ENCODE data around the gene C1GALT1.
"Not testable (repeated sequence)": the region's sequence is repeated elsewhere in the genome, so short reads cannot be mapped to it uniquely, and the experiment has no call there.

Gene C1GALT1

GRCh38 chr7:7236041-7236440 is 53.7 kb downstream of the C1GALT1 start:
- no peak for TF ChIP-seq CTCF (IDR thresholded peaks at IDR 0.05; ENCODE audit: low read depth, low read length, missing control alignments)
- no peak overlapping the region for H3K4me3 ChIP-seq (replicated peaks; ENCODE audit: low read depth, low read length)
- no peak for DNase-seq (ENCODE audit: extremely low read depth, low read depth)

- DNase-seq (ENCODE audit: extremely low read depth, low read depth): no peak
- H3K4me3 ChIP-seq (replicated peaks; ENCODE audit: low read depth, low read length): no peak overlapping the region
- no peak for TF ChIP-seq CTCF (IDR thresholded peaks at IDR 0.05; ENCODE audit: low read depth, low read length, missing control alignments)
Observed at GRCh38 chr7:7237201-7237977, 55.0 kb downstream of the C1GALT1 start.

GRCh38 chr7:7237978-7238267 is 55.6 kb downstream of the C1GALT1 start:
- TF ChIP-seq CTCF (IDR thresholded peaks at IDR 0.05; ENCODE audit: low read depth, low read length, missing control alignments): no peak
- DNase-seq (ENCODE audit: extremely low read depth, low read depth): no peak
- no peak overlapping the region for H3K4me3 ChIP-seq (replicated peaks; ENCODE audit: low read depth, low read length)

- no peak overlapping the region for H3K4me3 ChIP-seq (replicated peaks; ENCODE audit: low read depth, low read length)
- no peak for DNase-seq (ENCODE audit: extremely low read depth, low read depth)
- TF ChIP-seq CTCF (IDR thresholded peaks at IDR 0.05; ENCODE audit: low read depth, low read length, missing control alignments): no peak
Observed at GRCh38 chr7:7239346-7239745, 57.0 kb downstream of the C1GALT1 start.

GRCh38 chr7:7242899-7243298 is 60.6 kb downstream of the C1GALT1 start:
- TF ChIP-seq CTCF (IDR thresholded peaks at IDR 0.05; ENCODE audit: low read depth, low read length, missing control alignments): no peak

GRCh38 chr7:7245233-7245632 is 62.9 kb downstream of the C1GALT1 start:
- H3K4me3 ChIP-seq (replicated peaks; ENCODE audit: low read depth, low read length); DNase-seq (ENCODE audit: extremely low read depth, low read depth): not testable (repeated sequence)

More at GRCh38 chr7:7242899-7243298, 60.6 kb downstream of the C1GALT1 start:
- DNase-seq (ENCODE audit: extremely low read depth, low read depth): no peak
- H3K4me3 ChIP-seq (replicated peaks; ENCODE audit: low read depth, low read length): no peak overlapping the region

- TF ChIP-seq CTCF (IDR thresholded peaks at IDR 0.05; ENCODE audit: low read depth, low read length, missing control alignments): no peak
- no peak for DNase-seq (ENCODE audit: extremely low read depth, low read depth)
- H3K4me3 ChIP-seq (replicated peaks; ENCODE audit: low read depth, low read length): no peak overlapping the region
Observed at GRCh38 chr7:7246223-7246622, 63.9 kb downstream of the C1GALT1 start.

Data from HFF-Myc (cell line).